Kidney (tissue), 14 donors: ENCODE measurements around the gene EMC10. TPM values are rescaled to one million over a fixed set of nuclear protein-coding genes. Genes with fewer than 3 reads are reported as not detected.

Experiments
- DNase-seq, 5 donors: peaks; one replicate each; pipeline ENCODE4 v3.0.0-alpha.2; 2013 to 2020
- FAIRE-seq: peaks from 2 replicates; lab custom pipeline; 2012; peaks lifted over from hg19 to GRCh38; lab: Jason Lieb, UNC
- H3K27ac ChIP-seq, 2 donors: one replicate each; pipeline ENCODE4 v1.7.0; 2013; ENCODE audit warnings: low read depth in 2 of 2, low read length in 2 of 2, inconsistent platforms in 1 of 2
- H3K27me3 ChIP-seq: one replicate; pipeline ENCODE4 v1.7.1; 2013; ENCODE audit warnings: low read length, inconsistent platforms; ENCODE audit not compliant: control insufficient read depth, insufficient read depth
- H3K36me3 ChIP-seq, 3 donors: one replicate each; pipeline versions ENCODE4 v1.7.0 to v1.7.1; 2013; ENCODE audit warnings: low read length in 3 of 3, control low read depth in 1 of 3, inconsistent platforms in 1 of 3; ENCODE audit not compliant: insufficient read depth in 3 of 3, control insufficient read depth in 2 of 3
- H3K4me1 ChIP-seq, 3 donors: one replicate each; pipeline versions ENCODE4 v1.7.0 to v1.7.1; 2013; ENCODE audit warnings: low read length in 3 of 3, inconsistent platforms in 1 of 3, low read depth in 1 of 3; ENCODE audit not compliant: control insufficient read depth in 2 of 3, insufficient read depth in 2 of 3
- H3K4me3 ChIP-seq, 3 donors: one replicate each; pipeline versions ENCODE4 v1.7.0 to v1.8.1; 2013; ENCODE audit warnings: low read length in 3 of 3, control low read depth in 1 of 3, inconsistent platforms in 1 of 3
- H3K9ac ChIP-seq, 3 donors: one replicate each; pipeline versions ENCODE4 v1.7.0 to v1.7.1; 2013; ENCODE audit warnings: low read length in 3 of 3, control low read depth in 1 of 3, inconsistent platforms in 1 of 3
- H3K9me3 ChIP-seq, 3 donors: one replicate each; pipeline versions ENCODE4 v1.7.0 to v1.7.1; 2013; ENCODE audit warnings: low read length in 3 of 3, control low read depth in 1 of 3, inconsistent platforms in 1 of 3; ENCODE audit not compliant: control insufficient read depth in 2 of 3, insufficient read depth in 1 of 3
- CTCF ChIP-seq: IDR thresholded peaks from 3 replicates; pipeline ENCODE4 v1.5.1; 2012; ENCODE audit warnings: mild to moderate bottlenecking, moderate library complexity, borderline replicate concordance; ENCODE audit not compliant: insufficient read depth; ENCODE audit errors: extremely low read depth
- intact Hi-C: fragments of 100-400 bp; cut with DNase I; formaldehyde crosslinking; loops from one replicate; pipeline ENCODE4 v1.11.1; 2022
- polyA plus RNA-seq: library from polyadenylated mRNA; stranded (reverse); fragments of 350-450 nt; fragmentation: Illumina TruSeq; extraction: RNeasy Lipid Tissue Mini Kit (QIAGEN cat#74804); gene quantifications from one replicate; pipeline ENCODE4 v1.2.3, GENCODE V29; 2014; ENCODE audit warnings: low read depth, low replicate concordance; ENCODE audit not compliant: insufficient read depth
- total RNA-seq: library from RNA; stranded (reverse); fragmentation: NEBNext Ultra II Directional; extraction: Animal tissue kit (Norgen Biotek cat#: 25700); gene quantifications from one replicate; pipeline ENCODE4 v1.2.1, GENCODE V29; 2021
- donor health status: control.
- donor health status: control.
- donor health status: control.
- donor health status: control.
- donor health status: control.
- donor health status: DM: yes; HTN: yes; CAD: no.
- donor health status: Normal renal cell carcinoma (clear cell type).

EMC10 gene
- total and polyA plus RNA-seq, 2 donors from 2014 or later = 184 to 199 TPM

- DNase-seq = no peak
- H3K27ac ChIP-seq = no peak overlapping the region
- no peak overlapping the region for H3K4me3 ChIP-seq
- no peaks in the 10 kb centered on the region for H3K9me3 ChIP-seq
- no peak overlapping the region for H3K9ac ChIP-seq
- no peak for FAIRE-seq
- no peaks in the 10 kb centered on the region for H3K27me3 ChIP-seq
- H3K4me1 ChIP-seq = no peaks in the 10 kb centered on the region
- intact Hi-C loops = no loop called here
- no peak for TF ChIP-seq CTCF
- H3K36me3 ChIP-seq = no peaks in the 10 kb centered on the region
Measured at GRCh38 chr19:50444059-50444458, 32.2 kb upstream of the EMC10 start.

- H3K4me3 ChIP-seq = no peak overlapping the region
- no peak for FAIRE-seq
- intact Hi-C loops = no loop called here
Measured at GRCh38 chr19:50447053-50447452, 29.3 kb upstream of the EMC10 start.

DNA sequence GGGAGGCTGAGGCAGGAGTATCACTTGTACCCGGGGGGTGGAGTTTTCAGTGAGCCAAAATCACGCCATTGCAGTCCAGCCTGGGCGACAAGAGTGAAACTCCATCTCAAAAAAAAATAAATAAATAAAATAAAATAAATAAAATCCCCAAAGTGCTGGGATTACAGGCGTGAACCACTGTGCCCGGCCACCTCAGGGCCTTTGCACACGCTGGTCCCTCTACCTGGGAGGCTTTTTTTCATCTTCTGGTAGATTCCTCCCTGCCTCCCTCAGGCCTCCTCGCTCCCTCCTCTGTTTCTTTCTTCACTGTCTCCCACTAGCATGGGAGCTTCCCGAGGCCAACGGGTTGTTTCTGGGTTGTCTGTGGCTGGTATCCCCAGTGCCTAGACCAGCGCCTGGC lies 28.6 kb upstream of the EMC10 start:
- no peak for TF ChIP-seq CTCF
- Histone ChIP-seq H3K27me3 (no peaks in the 10 kb centered on the region), H3K9ac (no peak overlapping the region), H3K36me3 (no peaks in the 10 kb centered on the region), H3K4me1 (no peaks in the 10 kb centered on the region), H3K4me3 (no peak overlapping the region), H3K27ac (no peak overlapping the region), H3K9me3 (no peaks in the 10 kb centered on the region)
- FAIRE-seq (no peak), DNase-seq (no peak)
- intact Hi-C loops = no loop called here

More at GRCh38 chr19:50447053-50447452, 29.3 kb upstream of the EMC10 start:
- Histone ChIP-seq H3K27ac (no peak overlapping the region), H3K9me3 (no peaks in the 10 kb centered on the region), H3K4me1 (no peaks in the 10 kb centered on the region), H3K36me3 (no peaks in the 10 kb centered on the region), H3K9ac (no peak overlapping the region), H3K27me3 (no peaks in the 10 kb centered on the region)
- no peak for DNase-seq
- no peak for TF ChIP-seq CTCF
